ENCODE results near the gene MVB12B.
"Not testable (repeated sequence)": the region's sequence is repeated elsewhere in the genome, so short reads cannot be mapped to it uniquely, and the experiment has no call there.

GRCh38 chr9:126540398-126540797 is 213.8 kb downstream of the MVB12B start:
- TF ChIP-seq CTCF (IDR thresholded peaks at IDR 0.05); ZFX (IDR thresholded peaks at IDR 0.05; ENCODE audit: borderline replicate concordance): not testable (repeated sequence)

Data from 22Rv1 (cell line).